GM12801 (cell line): ENCODE results near the gene FAM53A.

Experiments
- CTCF ChIP-seq: IDR thresholded peaks from one replicate; pipeline ENCODE4 v1.5.1; 2011; ENCODE audit warnings: control low read depth; ENCODE audit not compliant: insufficient read length; ENCODE audit errors: extremely low read depth

FAM53A gene

GRCh38 chr4:1635464-1635863, 48.6 kb downstream of the FAM53A start:
- no peak for TF ChIP-seq CTCF

- no peak for TF ChIP-seq CTCF
Observed at GRCh38 chr4:1633993-1634392, 50.1 kb downstream of the FAM53A start.

- no peak for TF ChIP-seq CTCF
Observed at GRCh38 chr4:1632109-1633104, 51.7 kb downstream of the FAM53A start.

GRCh38 chr4:1631136-1631535, 53.0 kb downstream of the FAM53A start:
- TF ChIP-seq CTCF: no peak

- TF ChIP-seq CTCF: no peak
Observed at GRCh38 chr4:1630266-1630665, 53.8 kb downstream of the FAM53A start.

GRCh38 chr4:1629699-1630083, 54.4 kb downstream of the FAM53A start:
- no peak for TF ChIP-seq CTCF

- no peak for TF ChIP-seq CTCF
Observed at GRCh38 chr4:1628892-1629698, 55.0 kb downstream of the FAM53A start.
